Erythroblast (primary cell): ENCODE measurements around the gene PTPRD.

Experiments
- GATA1 ChIP-seq: IDR thresholded peaks from 2 replicates; pipeline ENCODE4 v1.6.1; 2011; ENCODE audit warnings: low read depth, mild to moderate bottlenecking, control low read depth, low read length, moderate library complexity
- POLR2A ChIP-seq: IDR thresholded peaks from 2 replicates; pipeline ENCODE4 v1.6.1; 2011; ENCODE audit warnings: mild to moderate bottlenecking, low read length

- no peak for TF ChIP-seq POLR2A
- no peak for TF ChIP-seq GATA1
Observed at GRCh38 chr9:8946461-8946860, 1666.3 kb downstream of the PTPRD start.
